ENCODE data around the gene HPD.
"Not testable (repeated sequence)": the region's sequence is repeated elsewhere in the genome, so short reads cannot be mapped to it uniquely, and the experiment has no call there.

Gene HPD

DNA sequence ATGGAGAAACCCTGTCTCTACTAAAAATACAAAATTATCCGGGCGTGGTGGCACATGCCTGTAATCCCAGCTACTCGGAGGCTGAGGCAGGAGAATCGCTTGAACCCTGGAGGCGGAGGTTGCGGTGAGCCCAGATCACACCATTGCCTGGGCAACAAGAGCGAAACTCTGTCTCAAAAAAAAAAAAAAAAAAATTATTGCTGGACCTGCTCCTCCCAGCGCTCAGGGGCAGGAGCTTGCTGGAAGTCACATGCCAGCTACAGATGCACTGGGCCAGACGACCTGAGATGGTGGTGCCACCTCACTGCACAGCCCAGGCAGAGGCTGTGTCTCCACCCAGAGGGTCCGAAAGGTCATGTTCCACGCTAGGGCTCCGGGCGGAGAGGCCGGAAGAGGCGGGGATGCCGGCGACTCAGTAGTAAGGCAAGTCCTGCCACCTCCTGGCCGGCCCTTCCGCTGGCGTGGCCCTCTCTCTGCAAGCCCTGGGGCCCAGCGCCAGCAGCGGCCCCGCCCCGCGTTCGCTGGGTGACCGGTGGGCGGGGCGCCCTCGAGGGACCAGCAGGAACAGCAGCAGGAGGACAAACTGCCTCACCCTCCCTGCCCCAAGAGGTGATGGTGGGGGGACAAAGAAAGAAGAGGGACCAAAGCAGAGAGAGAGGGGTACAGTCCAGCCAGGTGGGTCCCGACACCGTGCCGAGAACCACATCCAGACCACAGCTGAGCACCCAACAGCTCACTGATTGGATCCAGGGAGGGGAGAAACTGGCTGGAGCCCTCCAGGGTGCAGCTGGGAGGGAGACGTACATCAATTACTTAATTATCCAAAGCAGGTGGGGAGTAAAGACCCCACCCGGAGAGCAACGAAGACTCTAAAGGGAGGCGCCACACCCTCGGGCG is 61.6 kb downstream of the HPD start:
- no peak for DNase-seq

DNA sequence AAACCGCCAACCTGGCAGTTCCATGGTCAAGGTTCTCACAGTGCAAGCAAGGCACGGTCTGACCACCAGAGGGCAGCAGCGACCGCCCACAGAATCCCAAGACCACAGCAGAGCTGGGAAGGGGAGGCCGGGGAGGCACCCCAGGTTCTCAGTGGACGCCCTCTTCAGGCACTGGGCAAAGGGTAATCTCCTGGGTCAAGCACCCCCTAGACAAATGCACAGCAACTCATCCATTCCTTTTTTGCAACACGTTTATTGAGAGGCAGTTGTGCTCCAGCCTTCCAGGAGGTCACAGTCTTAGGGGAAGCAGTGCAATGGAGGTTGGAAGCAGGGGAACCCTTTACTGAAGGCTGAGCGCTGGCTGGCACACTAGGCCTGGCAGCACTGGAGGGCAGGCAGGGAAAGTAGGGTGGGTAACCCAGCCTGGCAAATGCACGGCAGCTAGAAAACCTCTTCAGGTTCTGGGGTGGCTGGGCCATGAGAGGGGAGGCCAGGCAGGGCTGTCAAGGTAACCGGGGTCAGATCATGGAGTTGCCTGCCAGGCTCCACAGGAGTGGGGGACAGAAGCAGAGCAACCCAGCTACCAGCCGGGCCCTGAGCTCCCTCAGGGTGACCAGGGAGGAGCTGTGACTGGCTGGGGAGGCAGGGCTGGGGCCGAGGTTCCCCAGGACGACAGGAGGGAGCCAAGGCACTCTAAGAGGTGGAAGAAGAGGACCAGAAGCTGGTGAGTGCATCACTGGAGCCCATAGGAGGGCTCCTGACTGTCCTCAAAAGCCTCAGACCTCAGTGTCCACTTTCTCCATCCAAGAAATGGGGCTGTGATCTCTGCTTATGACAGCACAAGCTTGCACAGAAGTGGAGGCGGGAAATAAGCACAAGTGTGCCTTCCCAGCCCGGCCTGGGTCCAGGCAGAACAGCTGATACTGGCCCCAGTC is 63.4 kb downstream of the HPD start:
- peak; percentile 87 for DNase-seq

DNA sequence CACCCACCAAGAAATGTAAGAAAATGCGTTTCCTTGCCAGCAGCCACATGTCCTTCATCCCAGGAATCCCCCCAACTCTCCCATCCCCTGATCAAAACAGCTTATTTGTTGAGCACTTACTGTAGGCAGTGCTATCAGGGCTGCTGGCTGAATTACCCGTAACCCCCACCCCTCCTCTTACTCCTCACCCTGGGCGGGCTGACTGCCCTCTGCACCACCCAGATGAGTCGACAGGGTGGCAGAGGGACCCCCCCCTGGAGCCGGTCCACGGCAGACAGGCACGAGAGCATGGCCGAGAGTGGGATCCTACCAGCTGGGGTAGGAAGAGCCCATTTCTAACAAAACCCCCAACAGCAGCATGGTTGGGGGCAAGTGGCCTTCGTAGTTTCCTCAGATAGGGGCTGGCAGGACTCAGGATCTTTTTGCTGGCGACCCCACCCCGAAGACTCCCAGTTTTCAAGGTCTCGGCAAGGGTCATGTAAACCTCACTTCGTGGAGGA is 64.1 kb downstream of the HPD start:
- no peak for DNase-seq

DNA sequence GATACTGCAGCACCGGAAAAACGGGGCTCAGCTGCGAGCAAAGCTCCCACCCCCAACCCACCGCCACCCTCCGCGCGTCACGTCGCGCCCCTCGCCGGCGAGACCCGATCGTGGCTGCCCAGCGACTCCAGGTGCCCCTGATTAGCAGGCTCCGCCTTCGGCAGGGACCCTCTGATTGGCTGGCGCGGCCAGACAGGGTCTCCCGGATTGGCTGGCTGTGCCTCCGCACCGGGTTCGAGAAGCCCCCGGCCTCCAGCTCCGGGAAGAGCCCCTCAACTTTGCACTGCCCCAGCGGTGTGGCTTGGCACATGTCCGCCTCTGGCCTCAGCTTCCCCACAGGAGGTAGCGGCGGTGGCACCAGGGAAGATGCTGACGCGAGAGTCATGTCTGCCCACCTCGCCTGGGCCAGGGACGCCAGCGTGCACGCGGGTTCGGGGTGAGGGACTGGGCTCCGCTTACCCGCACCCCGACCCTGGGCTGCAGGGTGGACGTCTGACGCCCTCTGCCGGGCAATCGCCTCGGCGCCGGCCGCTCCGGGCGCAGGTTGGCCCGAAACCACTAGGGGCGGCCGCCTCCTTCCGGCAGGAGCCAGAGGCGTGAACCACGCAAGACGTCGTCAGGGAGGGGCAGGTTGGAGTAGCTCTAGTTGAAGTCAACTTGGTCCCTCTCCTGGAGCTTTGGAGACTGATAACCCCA is 64.7 kb downstream of the HPD start:
- DNase-seq: peak; percentile 93

DNA sequence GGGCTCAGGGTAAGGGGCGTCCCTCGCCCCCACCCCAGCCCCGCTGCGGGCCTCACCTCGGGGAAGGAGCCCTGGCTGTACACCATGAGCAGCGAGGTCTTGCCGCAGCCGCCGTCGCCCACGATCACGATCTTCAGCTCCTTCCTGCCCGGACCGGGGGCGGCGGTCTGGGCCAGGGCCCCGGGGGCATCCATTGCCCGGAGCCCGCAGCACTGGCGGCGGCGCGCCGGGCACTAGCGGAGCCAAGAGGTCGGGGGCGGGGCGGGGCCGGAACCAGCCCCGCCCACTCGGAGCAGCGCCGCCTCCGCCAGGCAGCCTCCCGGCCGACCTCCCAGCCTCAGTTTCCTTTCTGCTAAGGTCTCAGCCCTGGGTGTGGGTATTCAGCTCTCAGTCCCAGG is 65.2 kb downstream of the HPD start, which contains the start of gene RHOF:
TSS of gene RHOF (minus strand) at position 249 of the 398 bp plus-strand sequence. CDS start at position 194, 55 bp downstream.
- no peak for DNase-seq

DNA sequence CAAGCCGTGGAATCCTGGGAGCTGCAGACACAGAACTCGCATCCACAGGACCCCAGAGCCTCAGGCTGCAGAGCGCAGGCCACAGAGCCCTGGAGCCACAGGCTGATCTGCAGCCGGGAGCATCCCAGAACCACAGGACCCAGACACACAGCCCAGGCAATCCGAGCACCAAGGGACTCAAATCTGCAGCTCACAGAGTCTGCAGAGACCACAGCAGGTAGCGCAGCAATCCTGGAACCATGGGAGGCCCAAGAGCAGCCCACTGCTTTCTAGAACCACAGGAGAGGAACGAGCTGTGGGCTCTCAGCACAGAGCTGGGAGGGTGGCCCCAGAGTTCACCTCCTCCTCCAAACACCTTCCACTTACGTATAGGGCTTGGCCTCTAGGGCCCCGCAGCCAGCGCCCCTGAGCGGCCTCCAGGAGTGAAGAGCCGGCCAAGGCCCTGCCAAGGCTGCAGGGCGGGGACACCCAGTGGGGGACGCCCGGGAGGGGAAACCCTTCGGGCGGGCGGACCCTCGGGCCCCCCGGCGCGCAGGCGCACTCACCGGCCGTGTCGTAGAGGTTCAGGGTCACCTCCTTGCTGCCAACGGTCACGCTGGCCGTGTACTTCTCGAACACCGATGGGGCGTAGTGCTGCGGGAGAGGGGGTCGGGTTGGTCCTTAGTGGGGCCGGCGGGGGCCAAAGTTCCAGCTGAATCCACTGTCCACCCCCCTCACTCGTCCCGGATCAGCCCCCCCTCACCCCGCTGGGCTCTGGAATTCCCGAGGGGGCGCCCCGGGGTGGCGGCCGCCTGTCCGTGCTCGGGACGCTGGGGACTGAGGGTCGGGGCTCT is 65.8 kb downstream of the HPD start:
- peak; percentile 49 for DNase-seq

DNA sequence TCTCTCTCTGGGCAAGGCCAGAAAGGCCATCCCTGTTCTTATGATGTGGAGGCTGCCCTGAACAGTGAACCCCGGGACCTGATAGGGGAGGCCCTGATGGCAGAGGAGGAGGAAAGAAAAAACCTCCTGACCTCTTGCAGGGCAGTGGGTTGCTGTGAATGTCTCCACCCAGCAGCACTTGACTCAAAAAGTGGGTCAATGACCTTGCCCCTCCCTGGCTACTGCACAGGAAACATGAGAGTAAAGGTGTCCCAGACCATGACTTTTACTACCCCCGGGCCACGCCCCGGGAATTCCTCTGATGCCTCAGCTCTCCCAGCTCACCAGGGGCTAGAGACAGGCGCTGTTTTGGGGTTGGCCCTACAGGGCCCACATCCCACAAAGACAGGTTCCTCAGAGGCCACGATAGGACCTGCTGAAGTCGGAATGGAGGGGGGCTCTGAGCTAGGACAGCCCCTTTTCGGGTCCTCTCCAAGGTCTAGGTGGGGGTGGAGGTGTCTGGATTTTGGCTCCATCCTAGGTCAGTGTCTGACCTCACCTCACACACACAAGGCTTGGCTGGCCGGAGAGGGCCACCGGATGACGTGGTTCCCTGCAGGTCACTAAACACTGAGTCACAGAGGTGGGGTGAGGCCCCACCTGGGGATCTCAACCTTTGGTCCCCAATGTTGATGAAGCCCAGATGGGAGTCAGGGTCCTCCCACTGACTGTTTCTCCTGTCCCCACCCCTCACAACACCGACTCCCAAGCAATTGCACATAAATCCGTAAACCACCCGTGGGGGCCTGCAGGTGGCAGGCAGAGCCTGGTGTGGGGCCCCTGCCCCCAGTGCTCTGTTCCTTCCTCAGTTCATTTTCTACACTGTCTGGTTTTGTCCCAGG is 66.7 kb downstream of the HPD start:
- no peak for DNase-seq

DNA sequence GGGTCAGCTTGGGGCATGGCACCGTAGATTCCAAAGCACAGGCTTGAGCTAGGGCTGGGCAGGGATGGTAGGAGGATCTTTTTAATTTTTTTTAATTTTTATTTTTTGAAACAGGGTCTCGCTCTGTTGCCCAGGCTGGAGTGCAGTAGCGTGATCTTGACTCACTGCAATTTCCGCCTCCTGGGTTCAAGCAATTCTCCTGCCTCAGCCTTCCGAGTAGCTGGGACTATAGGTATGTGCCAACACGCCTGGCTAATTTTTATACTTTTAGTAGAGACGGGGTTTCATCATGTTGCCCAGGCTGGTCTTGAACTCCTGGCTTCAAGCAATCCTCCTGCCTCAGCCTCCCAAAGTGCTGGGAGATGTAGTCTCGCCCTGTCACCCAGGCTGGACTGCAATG is 67.9 kb downstream of the HPD start:
- DNase-seq: not testable (repeated sequence)

DNA sequence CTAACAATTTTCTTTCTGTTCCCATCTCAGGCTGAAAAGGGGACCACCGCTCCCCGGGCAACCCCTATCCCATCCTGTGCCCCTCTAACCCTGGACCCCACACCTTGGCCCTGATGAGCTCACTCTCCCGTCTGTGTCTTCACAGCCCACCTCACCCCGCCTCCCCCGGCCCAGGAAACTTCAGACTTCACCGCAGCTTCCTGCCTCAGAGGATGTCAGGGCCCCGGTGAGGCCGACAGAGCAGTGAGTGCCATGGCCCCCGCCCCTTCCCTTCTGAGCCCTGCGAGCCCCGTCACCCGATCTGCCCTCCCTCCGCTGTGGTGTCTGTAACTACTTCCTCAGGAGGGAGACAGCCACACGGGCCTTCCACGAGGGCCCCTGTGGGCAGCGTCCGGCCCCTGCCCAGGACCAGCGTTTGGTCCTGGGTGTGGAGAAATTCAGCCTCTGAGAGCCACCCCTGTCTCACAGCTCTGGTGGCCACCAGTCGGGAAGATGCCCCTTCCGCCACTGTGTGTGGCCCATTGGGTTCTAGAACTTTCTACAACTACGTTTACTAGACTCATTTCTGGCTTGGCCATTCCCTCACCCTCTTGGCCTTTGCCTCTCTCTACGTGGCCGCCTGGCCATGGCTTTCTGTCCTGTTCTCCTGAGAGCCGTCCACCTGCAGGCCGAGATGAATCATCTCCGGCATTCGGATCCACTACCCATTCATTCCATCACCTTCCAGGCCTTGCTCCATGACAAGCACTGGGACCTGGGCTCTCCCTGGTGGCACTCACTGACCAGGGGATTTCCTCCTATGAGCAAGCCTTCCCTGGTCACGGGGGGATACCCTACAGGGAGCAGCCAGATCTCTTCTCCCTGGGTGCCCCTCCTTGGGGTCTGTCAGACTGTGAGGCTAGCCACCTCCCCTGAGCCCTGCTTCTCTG is 68.6 kb downstream of the HPD start:
- DNase-seq: peak; percentile 90

Measured in T-helper 9 cell (primary cell).